Spleen (tissue), 11 donors: ENCODE measurements around the gene DAB1. TPM values are rescaled to one million over a fixed set of nuclear protein-coding genes. Genes with fewer than 3 reads are reported as not detected.

ENCODE experiments used
- DNase-seq: peaks from one replicate; pipeline ENCODE4 v3.0.0-alpha.2; 2020
- H3K27ac ChIP-seq, 8 donors: fragments of 200-600 bp; sonication (generic) in 7 of 8; 1 replicate in 4 of 8; 2 replicates in 4 of 8; pipeline versions ENCODE4 v1.5.0 to v1.8.0; 2016 to 2021; ENCODE audit warnings: inconsistent platforms in 4 of 8, mild to moderate bottlenecking in 4 of 8, moderate library complexity in 1 of 8
- H3K27me3 ChIP-seq, 7 donors: fragments of 200-600 bp; sonication (generic) in 6 of 7; replicated peaks in 1 of 7; 1 replicate in 4 of 7; 2 replicates in 3 of 7; pipeline versions ENCODE4 v1.5.0 to v1.8.0; 2016 to 2021; ENCODE audit warnings: inconsistent platforms in 3 of 7, mild to moderate bottlenecking in 1 of 7
- H3K36me3 ChIP-seq, 6 donors: fragments of 200-600 bp; sonication (generic) in 5 of 6; 1 replicate in 4 of 6; 2 replicates in 2 of 6; pipeline versions ENCODE4 v1.5.0 to v1.8.0; 2016 to 2021; ENCODE audit warnings: inconsistent platforms in 2 of 6
- H3K4me1 ChIP-seq, 6 donors: fragments of 200-600 bp; sonication (generic) in 5 of 6; 1 replicate in 3 of 6; 2 replicates in 3 of 6; pipeline versions ENCODE4 v1.5.0 to v1.8.0; 2016 to 2021; ENCODE audit warnings: inconsistent platforms in 3 of 6
- H3K4me3 ChIP-seq, 8 donors: fragments of 200-600 bp; sonication (generic) in 7 of 8; 1 replicate in 4 of 8; 2 replicates in 4 of 8; pipeline versions ENCODE4 v1.5.0 to v1.8.0; 2016 to 2021; ENCODE audit warnings: inconsistent platforms in 4 of 8, mild to moderate bottlenecking in 4 of 8, moderate library complexity in 2 of 8
- H3K9me3 ChIP-seq, 8 donors: fragments of 200-600 bp; sonication (generic) in 7 of 8; 1 replicate in 4 of 8; 2 replicates in 4 of 8; pipeline versions ENCODE4 v1.5.0 to v1.8.0; 2016 to 2021; ENCODE audit warnings: inconsistent platforms in 4 of 8
- CTCF ChIP-seq, 11 experiments: fragments of 200-600 bp in 7 of 11; fragments of 450-650 bp in 4 of 11; sonication (generic) in 4 of 11; IDR thresholded peaks in 8 of 11; conservative IDR thresholded peaks in 3 of 11; 1 replicate in 7 of 11; 2 replicates in 4 of 11; pipeline versions ENCODE4 v1.4.0 to v1.8.0; 2016 to 2021; ENCODE audit warnings: antibody characterized with exemption in 11 of 11, inconsistent platforms in 4 of 11, mild to moderate bottlenecking in 1 of 11
- POLR2A ChIP-seq, 3 donors: fragments of 450-650 bp; IDR thresholded peaks; one replicate each; pipeline ENCODE4 v1.5.1; 2017; ENCODE audit warnings: antibody characterized with exemption in 3 of 3, mild to moderate bottlenecking in 1 of 3
- POLR2AphosphoS5 ChIP-seq, 3 donors: sonication (generic); formaldehyde crosslinking; IDR thresholded peaks; one replicate each; pipeline ENCODE4 v1.5.1; 2017; ENCODE audit warnings: antibody characterized with exemption in 3 of 3
- WGBS, 5 donors: extraction: QIAGEN DNeasy Blood & Tissue Kit in 3 of 5; methylation state at CpG; one replicate each; pipeline versions ENCODE4 v1.1.5 to v1.1.7; 2013 to 2018; 5-methylcytosine and 5-hydroxymethylcytosine counted together
- intact Hi-C: fragments of 100-400 bp; cut with DNase I; formaldehyde crosslinking; loops from one replicate; pipeline ENCODE4 v1.15.0; 2023; ENCODE audit warnings: low total_unique reads
- polyA plus RNA-seq, 3 donors: library from polyadenylated mRNA; stranded (reverse); fragments of 200-250 nt; gene quantifications; one replicate each; pipeline ENCODE4 v1.2.1, GENCODE V29; 2013
- total RNA-seq, 7 donors: library from RNA; depleted of rRNA in 3 of 7; stranded (reverse); fragments of >200 nt in 3 of 7; fragmentation: NEBNext Ultra II Directional in 4 of 7; extraction: Animal tissue kit (Norgen Biotek cat#: 25700) in 4 of 7; gene quantifications; one replicate each; pipeline versions ENCODE4 v1.1.0 to v1.2.1, GENCODE V29; 2016 to 2021
- donor health status: healthy with polysubstance abuse.
- donor health status: DM: no; HTN: no; CAD: no; lungs with moderate emphysema.
- donor health status: DM: no; HTN: no; CAD: no.
- donor health status: Bipolar disorder and iron deficiency.
- donor health status: healthy.
- donor health status: DM: no; HTN: no; CAD: no.
- donor health status: DM: yes; HTN: yes; CAD: no.

Gene DAB1
- total and polyA plus RNA-seq, 10 donors = 0.03 to 0.70 (median 0.26) TPM; not detected in 1

DNA sequence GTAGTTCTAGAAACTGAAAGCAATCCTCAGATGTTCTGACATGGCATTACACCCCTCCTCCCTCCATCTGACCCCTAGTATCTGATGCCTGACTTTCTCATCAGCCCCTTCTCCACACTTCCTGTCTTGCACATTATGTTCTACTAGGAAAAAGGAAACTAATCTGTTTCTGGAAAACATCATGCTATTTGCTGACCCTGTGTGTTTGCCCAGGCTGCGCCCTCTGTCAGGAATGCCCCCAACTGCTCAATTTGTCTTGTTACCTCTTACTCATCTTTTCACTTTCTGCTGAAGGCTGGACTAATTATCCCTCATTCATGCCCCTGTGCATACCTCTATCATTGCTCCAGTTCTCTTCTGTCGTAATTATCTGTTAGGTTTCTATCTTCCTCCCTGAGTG lies 37.5 kb upstream of the DAB1 start:
- peaks cover 0 to 11% (median 4%) of the 10 kb centered on the region in 8 donors for H3K9me3 ChIP-seq
- H3K4me3 ChIP-seq = no peak overlapping the region
- no peak for TF ChIP-seq CTCF (IDR thresholded peaks at IDR 0.05 in 8 of 11, conservative IDR thresholded peaks at IDR 0.05 in 3 of 11)
- TF ChIP-seq POLR2AphosphoS5 (IDR thresholded peaks at IDR 0.05) = no peak
- no peak for TF ChIP-seq POLR2A (IDR thresholded peaks at IDR 0.05)
- H3K4me1 ChIP-seq = no peaks in the 10 kb centered on the region
- intact Hi-C loops = no loop called here
- no peak overlapping the region for H3K27ac ChIP-seq
- WGBS, 5 donors = 60 to 77% (median 69%) methylated on average over 2 of the region's 2 CpGs
- H3K27me3 ChIP-seq = no peaks in the 10 kb centered on the region
- no peak for DNase-seq
- H3K36me3 ChIP-seq = no peaks in the 10 kb centered on the region

DNA sequence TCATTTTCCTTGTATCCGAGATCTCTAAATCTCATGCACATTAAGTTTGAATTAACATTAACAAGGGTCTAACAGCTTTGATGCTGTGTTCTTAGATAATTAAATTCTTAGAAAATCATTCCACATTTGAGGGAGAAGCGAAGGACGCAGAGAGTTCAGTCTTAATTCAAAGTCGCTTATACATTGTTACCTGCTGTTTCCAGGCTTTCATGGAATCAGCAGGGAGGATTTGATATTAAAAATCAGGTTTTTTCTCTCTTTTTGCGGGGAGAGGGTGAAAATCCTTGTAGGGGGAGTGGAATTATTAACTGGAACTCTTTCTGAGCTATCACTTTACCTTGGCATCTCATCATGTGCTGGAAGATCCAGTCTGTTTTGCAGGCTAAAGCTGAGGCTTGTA lies 27.7 kb upstream of the DAB1 start:
- H3K27me3 ChIP-seq = peaks cover 0 to 3% (median 0%) of the 10 kb centered on the region in 7 donors
- WGBS, 5 donors = 64 to 73% (median 69%) methylated on average over 5 of the region's 5 CpGs
- intact Hi-C loops = no loop called here
- no peak overlapping the region for H3K4me3 ChIP-seq
- no peaks in the 10 kb centered on the region for H3K9me3 ChIP-seq
- no peak overlapping the region for H3K27ac ChIP-seq
- DNase-seq = no peak
- H3K36me3 ChIP-seq = no peaks in the 10 kb centered on the region
- TF ChIP-seq POLR2AphosphoS5 (IDR thresholded peaks at IDR 0.05) (no peak), POLR2A (IDR thresholded peaks at IDR 0.05) (no peak), CTCF (IDR thresholded peaks at IDR 0.05 in 8 of 11, conservative IDR thresholded peaks at IDR 0.05 in 3 of 11) (no peak)
- H3K4me1 ChIP-seq = no peaks in the 10 kb centered on the region

DNA sequence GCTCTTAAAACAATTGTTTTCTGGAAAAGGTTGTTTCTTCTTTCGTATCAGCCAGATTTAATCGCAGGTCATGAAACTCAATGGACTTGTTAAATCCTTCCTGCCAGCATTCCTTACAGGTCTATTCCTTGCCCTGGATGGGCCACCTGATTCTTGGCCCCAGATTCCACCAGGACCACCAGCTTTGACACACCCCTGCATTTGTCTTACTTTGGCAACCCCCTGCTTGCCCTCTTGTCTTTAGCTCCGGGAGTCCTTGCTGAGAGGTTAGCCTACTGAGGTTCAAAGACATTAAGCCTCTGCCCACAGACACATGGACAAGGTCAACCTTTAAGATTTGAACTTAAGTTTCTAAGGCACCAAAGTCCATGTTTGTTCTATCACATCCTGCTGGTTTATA lies 27.1 kb upstream of the DAB1 start:
- H3K27ac ChIP-seq = no peak overlapping the region
- no peaks in the 10 kb centered on the region for H3K9me3 ChIP-seq
- H3K36me3 ChIP-seq = no peaks in the 10 kb centered on the region
- DNase-seq = no peak
- intact Hi-C loops = no loop called here
- no peaks in the 10 kb centered on the region for H3K4me1 ChIP-seq
- no peak overlapping the region for H3K4me3 ChIP-seq
- 52 to 72% (median 67%) methylated on average over 3 of the region's 3 CpGs for WGBS, 5 donors
- TF ChIP-seq CTCF (IDR thresholded peaks at IDR 0.05 in 8 of 11, conservative IDR thresholded peaks at IDR 0.05 in 3 of 11) (no peak), POLR2AphosphoS5 (IDR thresholded peaks at IDR 0.05) (no peak), POLR2A (IDR thresholded peaks at IDR 0.05) (no peak)
- peaks cover 0 to 3% (median 0%) of the 10 kb centered on the region in 7 donors for H3K27me3 ChIP-seq

DNA sequence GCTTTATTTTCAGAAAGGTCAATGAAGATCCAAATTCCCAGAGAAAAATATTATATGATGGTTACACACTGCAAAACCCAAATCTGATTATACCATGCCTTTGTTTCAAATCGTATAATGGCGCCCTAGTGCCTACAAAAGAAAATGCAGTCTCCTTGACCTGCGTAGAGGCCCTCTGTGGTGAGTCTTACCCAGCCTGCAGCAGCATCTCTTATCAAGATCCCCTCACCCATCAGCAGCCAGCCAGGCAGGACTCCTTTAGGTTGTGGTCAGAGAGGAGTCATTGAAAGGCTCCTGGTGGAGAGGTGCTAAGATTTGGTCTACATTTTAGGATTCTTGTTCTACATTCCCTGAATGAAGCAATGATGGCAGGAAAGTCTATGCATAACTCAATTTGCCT lies 23.7 kb upstream of the DAB1 start:
- H3K27ac ChIP-seq = no peak overlapping the region
- intact Hi-C loops = no loop called here
- 84 to 95% (median 86%) methylated on average over 3 of the region's 3 CpGs for WGBS, 5 donors

More for the DNA sequence above, 23.7 kb upstream of the DAB1 start:
- TF ChIP-seq POLR2AphosphoS5 (IDR thresholded peaks at IDR 0.05) (no peak), POLR2A (IDR thresholded peaks at IDR 0.05) (no peak), CTCF (IDR thresholded peaks at IDR 0.05 in 8 of 11, conservative IDR thresholded peaks at IDR 0.05 in 3 of 11) (no peak)
- Histone ChIP-seq H3K4me3 (no peak overlapping the region), H3K27me3 (peaks cover 0 to 3% (median 0%) of the 10 kb centered on the region in 7 donors), H3K4me1 (no peaks in the 10 kb centered on the region), H3K36me3 (no peaks in the 10 kb centered on the region), H3K9me3 (no peaks in the 10 kb centered on the region)
- no peak for DNase-seq
